GM06990 (cell line): Measurements from ENCODE around the gene PARVA.

Source experiments
- DNase-seq: peaks from one replicate; pipeline ENCODE4 v3.0.0-alpha.2; 2011; ENCODE audit not compliant: insufficient read length; ENCODE audit errors: extremely low read depth
- H3K27me3 ChIP-seq: replicated peaks from 2 replicates; pipeline ENCODE4 v1.6.0; 2011; ENCODE audit warnings: low read length; ENCODE audit not compliant: control insufficient read depth, insufficient read depth
- H3K36me3 ChIP-seq: 2 replicates; pipeline ENCODE4 v1.5.1; 2011; ENCODE audit warnings: low read length; ENCODE audit not compliant: control insufficient read depth, insufficient read depth
- H3K4me3 ChIP-seq: replicated peaks from 2 replicates; pipeline ENCODE4 v1.5.1; 2011; ENCODE audit warnings: low read depth, mild to moderate bottlenecking, control low read depth, low read length
- CTCF ChIP-seq: IDR thresholded peaks from 2 replicates; pipeline ENCODE4 v1.5.1; 2011; ENCODE audit warnings: low read length, control low read depth, mild to moderate bottlenecking, inconsistent platforms; ENCODE audit not compliant: insufficient read depth, poor library complexity, severe bottlenecking

PARVA gene

DNA sequence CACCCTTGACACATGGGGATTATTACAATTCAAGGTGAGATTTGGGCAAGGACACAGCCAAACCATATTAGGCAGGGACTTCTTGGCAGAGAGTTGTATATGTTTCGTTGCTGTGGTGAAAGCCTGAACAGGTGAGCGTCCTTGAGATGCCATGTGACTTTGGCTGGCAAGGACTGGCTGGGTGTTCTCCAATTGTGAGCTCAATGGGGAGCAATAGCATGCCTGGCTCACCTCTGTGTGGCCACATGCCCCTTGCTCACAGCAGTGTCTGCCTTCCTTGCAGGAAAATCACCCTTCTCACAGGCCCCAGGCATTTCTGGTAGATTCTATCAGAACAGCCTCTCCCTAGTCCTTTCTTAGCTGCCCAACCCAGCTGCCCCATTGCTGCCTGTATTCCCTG, 105.5 kb downstream of the PARVA start:
- no peaks in the 10 kb centered on the region for H3K27me3 ChIP-seq
- TF ChIP-seq CTCF = no peak
- no peak for DNase-seq
- H3K36me3 ChIP-seq = no peaks in the 10 kb centered on the region
- H3K4me3 ChIP-seq = no peak overlapping the region

DNA sequence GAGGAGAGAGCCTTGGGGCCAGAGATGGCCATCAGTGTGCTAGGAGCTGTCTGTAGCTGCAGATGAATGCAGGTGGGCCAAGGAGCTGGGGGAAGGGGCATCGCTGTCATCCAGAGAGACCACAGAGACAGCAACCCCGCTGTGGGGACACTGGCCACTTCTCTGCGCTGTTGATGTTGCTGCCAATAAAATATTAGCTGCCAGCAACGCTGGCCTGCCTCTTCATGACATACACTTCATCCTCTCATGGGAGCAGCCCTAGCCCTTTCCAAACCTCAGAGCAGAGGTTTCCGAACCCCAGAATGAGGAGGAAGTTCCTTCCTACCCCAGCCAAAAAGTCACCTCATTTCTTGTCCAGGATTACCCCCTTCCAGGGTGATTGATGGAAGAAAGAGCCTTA, 106.2 kb downstream of the PARVA start:
- no peaks in the 10 kb centered on the region for H3K36me3 ChIP-seq
- H3K4me3 ChIP-seq = no peak overlapping the region
- no peak for TF ChIP-seq CTCF
- DNase-seq = no peak
- H3K27me3 ChIP-seq = no peaks in the 10 kb centered on the region

DNA sequence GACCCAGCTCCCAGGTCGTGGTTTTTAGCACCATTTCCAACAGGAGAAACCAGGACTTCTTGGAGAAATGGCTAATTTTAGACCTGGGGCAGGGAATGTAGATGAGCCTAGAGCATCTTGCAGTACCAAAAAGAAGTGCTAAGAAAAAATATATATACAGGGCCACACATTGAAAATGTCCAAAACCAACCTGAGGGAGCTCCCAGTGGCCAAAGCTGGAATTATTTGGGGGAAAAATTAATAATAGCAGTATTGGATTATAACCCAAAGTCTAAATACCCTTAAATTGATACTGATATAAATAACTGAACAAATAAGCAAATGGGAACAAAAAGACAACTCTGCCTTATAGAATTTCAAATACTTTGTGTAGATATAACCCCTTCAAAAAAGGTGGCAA, 108.0 kb downstream of the PARVA start:
- Histone ChIP-seq H3K36me3 (no peaks in the 10 kb centered on the region), H3K27me3 (no peaks in the 10 kb centered on the region), H3K4me3 (no peak overlapping the region)
- DNase-seq = no peak
- no peak for TF ChIP-seq CTCF

- Histone ChIP-seq H3K4me3 (no peak overlapping the region), H3K36me3 (no peaks in the 10 kb centered on the region), H3K27me3 (no peaks in the 10 kb centered on the region)
- TF ChIP-seq CTCF = no peak
- no peak for DNase-seq
Observed at GRCh38 chr11:12489246-12489772, 111.9 kb downstream of the PARVA start.

DNA sequence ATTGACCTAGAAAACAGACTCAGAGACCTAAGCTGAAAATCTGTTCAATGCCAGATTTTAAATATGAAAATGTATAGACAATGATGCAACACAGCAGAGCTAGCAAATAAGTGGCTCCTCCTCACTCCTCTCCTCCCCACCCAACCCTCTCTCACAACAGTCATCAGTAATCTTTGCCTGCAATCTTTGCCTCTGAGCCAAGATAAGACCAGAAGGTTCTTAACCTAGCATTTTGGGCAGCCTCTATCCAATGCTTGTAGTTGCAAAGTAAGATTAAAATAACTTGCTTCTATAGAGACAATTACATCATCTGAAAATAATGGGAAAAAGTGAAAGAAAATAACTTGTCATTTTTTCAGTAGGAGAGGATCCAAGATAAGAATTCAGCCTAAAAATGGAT, 117.3 kb downstream of the PARVA start:
- no peak for DNase-seq
- Histone ChIP-seq H3K27me3 (no peaks in the 10 kb centered on the region; the same call in 1 of the 2 replicates), H3K4me3 (no peak overlapping the region), H3K36me3 (no peaks in the 10 kb centered on the region)
- TF ChIP-seq CTCF = no peak
